ENCODE data around the gene LRGUK. TPM values are rescaled to one million over a fixed set of nuclear protein-coding genes. Genes with fewer than 3 reads are reported as not detected.

The LRGUK gene
- total RNA-seq, 1 experiment from 2014 or later: 1.9 TPM

DNA sequence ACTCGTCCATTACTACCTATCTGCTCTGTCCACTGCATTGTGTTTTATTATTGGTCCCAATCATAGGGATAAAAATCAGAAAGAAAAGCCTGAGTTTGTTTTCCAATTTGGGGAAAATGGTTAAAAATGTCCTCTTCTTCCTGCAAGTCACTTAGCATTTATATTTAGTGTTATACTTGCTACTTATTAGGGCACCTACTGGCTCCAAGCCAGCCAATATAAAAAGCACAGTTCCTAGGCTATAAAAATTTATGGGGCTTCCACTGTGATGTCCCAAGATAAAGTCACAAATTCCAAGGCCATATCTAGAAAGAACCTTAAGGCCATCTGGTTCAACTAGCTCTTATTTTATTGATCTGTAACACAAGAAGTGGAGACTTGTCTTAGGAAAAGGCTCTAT, 186.4 kb downstream of the LRGUK start:
- H3K9me3 Mint-ChIP-seq: no peaks in the 10 kb centered on the region
- DNase-seq (ENCODE audit: low spot score): no peak
- no peak overlapping the region for H3K27ac Mint-ChIP-seq
- CTCF ChIA-PET: interaction anchor here (1.6 kb wide), 1 partner anchor 15 kb away, joined by 4 read pairs; no protein-coding TSS in a partner anchor
- POLR2A ChIA-PET: no interaction called here
- no peaks in the 10 kb centered on the region for H3K36me3 Mint-ChIP-seq
- H3K4me1 Mint-ChIP-seq: peaks cover 14% of the 10 kb centered on the region
- peaks cover 5% of the 10 kb centered on the region; the same call in 1 of the 2 replicates for H3K27me3 Mint-ChIP-seq (ENCODE audit: low read depth)
- ATAC-seq: no peak
- TF ChIP-seq, protein P1, sequence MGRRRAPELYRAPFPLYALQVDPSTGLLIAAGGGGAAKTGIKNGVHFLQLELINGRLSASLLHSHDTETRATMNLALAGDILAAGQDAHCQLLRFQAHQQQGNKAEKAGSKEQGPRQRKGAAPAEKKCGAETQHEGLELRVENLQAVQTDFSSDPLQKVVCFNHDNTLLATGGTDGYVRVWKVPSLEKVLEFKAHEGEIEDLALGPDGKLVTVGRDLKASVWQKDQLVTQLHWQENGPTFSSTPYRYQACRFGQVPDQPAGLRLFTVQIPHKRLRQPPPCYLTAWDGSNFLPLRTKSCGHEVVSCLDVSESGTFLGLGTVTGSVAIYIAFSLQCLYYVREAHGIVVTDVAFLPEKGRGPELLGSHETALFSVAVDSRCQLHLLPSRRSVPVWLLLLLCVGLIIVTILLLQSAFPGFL (CRISPR knock-in tag; IDR thresholded peaks at IDR 0.05; ENCODE audit: borderline replicate concordance): no peak
- H3K4me3 Mint-ChIP-seq: no peak overlapping the region

Other genes starting within 250 kb of the LRGUK start
- 31.5 to 35.5 TPM (median 32.6 TPM) in 3 replicates for gene SLC35B4, start 189.6 kb downstream of the LRGUK start, total RNA-seq (2021)